CD4-positive, alpha-beta T cell (primary cell): ENCODE data around the gene WDR90. TPM values are rescaled to one million over a fixed set of nuclear protein-coding genes. Genes with fewer than 3 reads are reported as not detected.
A peak's percentile ranks its signal among the peaks of the same experiment; 100 is the strongest.

ENCODE experiments used
- ATAC-seq: fragments of 200-7000 bp; cut with Tn5 transposase; one replicate; pipeline ENCODE4 v1.10.0; 2022; ENCODE audit warnings: mild to moderate bottlenecking; ENCODE audit not compliant: poor library complexity
- CTCF ChIA-PET: fragments of 350-600 bp; sonication (Branson Sonifier 250); formaldehyde crosslinking; loops from one replicate; lab custom pipeline; 2021; ENCODE audit warnings: antibody characterized with exemption, inconsistent platforms; lab: Charles Lee
- POLR2A ChIA-PET: fragments of 350-600 bp; sonication (Branson Sonifier 250); formaldehyde crosslinking; loops from one replicate; lab custom pipeline; 2021; ENCODE audit warnings: antibody characterized with exemption, inconsistent platforms; lab: Charles Lee
- DNase-seq, 14 experiments: peaks; one replicate each; pipeline ENCODE4 v3.0.0-alpha.2; 2013 to 2020; ENCODE audit warnings: mixed read lengths in 2 of 14
- H3K27ac ChIP-seq, 2 donors: one replicate each; pipeline versions ENCODE4 v1.5.1 to v1.7.0; 2013; ENCODE audit warnings: low read length in 2 of 2, low read depth in 1 of 2, mild to moderate bottlenecking in 1 of 2
- H3K27me3 ChIP-seq, 2 experiments: 1 replicate in 1 of 2; 2 replicates in 1 of 2; pipeline versions ENCODE4 v1.6.1 to v1.7.0; 2013; ENCODE audit warnings: low read length in 2 of 2, control low read depth in 1 of 2, mild to moderate bottlenecking in 1 of 2, moderate library complexity in 1 of 2; ENCODE audit not compliant: insufficient read depth in 2 of 2, control insufficient read depth in 1 of 2
- H3K36me3 ChIP-seq: one replicate; pipeline ENCODE4 v1.6.1; 2013; ENCODE audit warnings: low read length, control low read depth; ENCODE audit not compliant: insufficient read depth
- H3K4me1 ChIP-seq: one replicate; pipeline ENCODE4 v1.6.1; 2013; ENCODE audit warnings: low read length, control low read depth; ENCODE audit not compliant: insufficient read depth
- H3K4me3 ChIP-seq: one replicate; pipeline ENCODE4 v1.5.1; 2013; ENCODE audit warnings: mild to moderate bottlenecking, low read length, moderate library complexity
- H3K9me3 ChIP-seq, 2 experiments: 1 replicate in 1 of 2; 2 replicates in 1 of 2; pipeline versions ENCODE4 v1.6.1 to v1.7.0; 2013; ENCODE audit warnings: low read length in 2 of 2, mild to moderate bottlenecking in 2 of 2, control low read depth in 1 of 2, moderate library complexity in 1 of 2; ENCODE audit not compliant: control insufficient read depth in 1 of 2, insufficient read depth in 1 of 2
- H3K27ac Mint-ChIP-seq: one replicate; pipeline ENCODE4 v1.8.0; 2020; ENCODE audit warnings: mixed read lengths
- H3K27me3 Mint-ChIP-seq: one replicate; pipeline ENCODE4 v1.8.0; 2021; ENCODE audit warnings: mixed read lengths
- H3K36me3 Mint-ChIP-seq: one replicate; pipeline ENCODE4 v1.8.0; 2021; ENCODE audit warnings: low read depth, mixed read lengths
- H3K4me1 Mint-ChIP-seq: one replicate; pipeline ENCODE4 v1.8.0; 2021; ENCODE audit warnings: low read depth, mixed read lengths
- H3K4me3 Mint-ChIP-seq: one replicate; pipeline ENCODE4 v1.8.0; 2020; ENCODE audit warnings: mild to moderate bottlenecking, mixed read lengths
- H3K9me3 Mint-ChIP-seq: one replicate; pipeline ENCODE4 v1.8.0; 2020; ENCODE audit warnings: mixed read lengths
- intact Hi-C, 2 experiments: fragments of 100-400 bp; cut with DNase I in 1 of 2; cut with micrococcal nuclease in 1 of 2; formaldehyde crosslinking; loops; one replicate each; pipeline versions ENCODE4 v1.15.1 to v1.9.0; 2023 to 2025; cut with DNase I, micrococcal nuclease
- total RNA-seq, 174 experiments: library from RNA in 2 of 174; stranded (reverse) in 2 of 174; gene quantifications; one replicate each; pipeline ENCODE4 v1.2.3 and lab custom pipeline; 2021 to 2026
- TF ChIP-seq, protein P1 (sequence below): fragments of 200-600 bp; IDR thresholded peaks from one replicate; pipeline ENCODE4 v1.8.0; 2022; ENCODE audit warnings: antibody characterized with exemption, mild to moderate bottlenecking

Gene WDR90
- total RNA-seq, 2 experiments from 2014 or later: 8.1 to 10.3 TPM

- no peaks in the 10 kb centered on the region for H3K27me3 ChIP-seq
- ChIA-PET CTCF (no interaction called here), POLR2A (interaction anchor here (1.0 kb wide), 2 partner anchors 24 to 52 kb away, joined by 3 to 4 read pairs; no protein-coding TSS in a partner anchor)
- peak overlapping the region; percentile 54 for H3K4me3 ChIP-seq
- Mint-ChIP-seq H3K36me3 (no peaks in the 10 kb centered on the region), H3K4me3 (peak overlapping the region; percentile 81), H3K27me3 (no peaks in the 10 kb centered on the region), H3K4me1 (no peaks in the 10 kb centered on the region), H3K27ac (no peak overlapping the region), H3K9me3 (no peaks in the 10 kb centered on the region)
- no peaks in the 10 kb centered on the region for H3K36me3 ChIP-seq
- peaks cover 0 to under 1% of the 10 kb centered on the region in 2 experiments for H3K9me3 ChIP-seq
- peaks cover 31% of the 10 kb centered on the region for H3K4me1 ChIP-seq
- intact Hi-C loops: no loop called here
- no peak overlapping the region for H3K27ac ChIP-seq
- ATAC-seq: no peak
- TF ChIP-seq, protein P1, sequence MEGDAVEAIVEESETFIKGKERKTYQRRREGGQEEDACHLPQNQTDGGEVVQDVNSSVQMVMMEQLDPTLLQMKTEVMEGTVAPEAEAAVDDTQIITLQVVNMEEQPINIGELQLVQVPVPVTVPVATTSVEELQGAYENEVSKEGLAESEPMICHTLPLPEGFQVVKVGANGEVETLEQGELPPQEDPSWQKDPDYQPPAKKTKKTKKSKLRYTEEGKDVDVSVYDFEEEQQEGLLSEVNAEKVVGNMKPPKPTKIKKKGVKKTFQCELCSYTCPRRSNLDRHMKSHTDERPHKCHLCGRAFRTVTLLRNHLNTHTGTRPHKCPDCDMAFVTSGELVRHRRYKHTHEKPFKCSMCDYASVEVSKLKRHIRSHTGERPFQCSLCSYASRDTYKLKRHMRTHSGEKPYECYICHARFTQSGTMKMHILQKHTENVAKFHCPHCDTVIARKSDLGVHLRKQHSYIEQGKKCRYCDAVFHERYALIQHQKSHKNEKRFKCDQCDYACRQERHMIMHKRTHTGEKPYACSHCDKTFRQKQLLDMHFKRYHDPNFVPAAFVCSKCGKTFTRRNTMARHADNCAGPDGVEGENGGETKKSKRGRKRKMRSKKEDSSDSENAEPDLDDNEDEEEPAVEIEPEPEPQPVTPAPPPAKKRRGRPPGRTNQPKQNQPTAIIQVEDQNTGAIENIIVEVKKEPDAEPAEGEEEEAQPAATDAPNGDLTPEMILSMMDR: no peak
- DNase-seq: no peak
Observed at GRCh38 chr16:643050-643368, 6.2 kb upstream of the WDR90 start.

- Histone ChIP-seq H3K4me3 (no peak overlapping the region), H3K27me3 (no peaks in the 10 kb centered on the region), H3K36me3 (no peaks in the 10 kb centered on the region), H3K27ac (no peak overlapping the region), H3K4me1 (peaks cover 41% of the 10 kb centered on the region), H3K9me3 (no peaks in the 10 kb centered on the region)
- Mint-ChIP-seq H3K4me3 (peak overlapping the region; percentile 81), H3K4me1 (no peaks in the 10 kb centered on the region), H3K9me3 (no peaks in the 10 kb centered on the region), H3K27ac (peak overlapping the region; percentile 30), H3K27me3 (no peaks in the 10 kb centered on the region), H3K36me3 (no peaks in the 10 kb centered on the region)
- DNase-seq (no peak), ATAC-seq (no peak)
- CTCF ChIA-PET: no interaction called here
- intact Hi-C loops: no loop called here
- TF ChIP-seq, protein P1: no peak
- POLR2A ChIA-PET: no interaction called here
Observed at GRCh38 chr16:644556-644955, 4.6 kb upstream of the WDR90 start.

DNA sequence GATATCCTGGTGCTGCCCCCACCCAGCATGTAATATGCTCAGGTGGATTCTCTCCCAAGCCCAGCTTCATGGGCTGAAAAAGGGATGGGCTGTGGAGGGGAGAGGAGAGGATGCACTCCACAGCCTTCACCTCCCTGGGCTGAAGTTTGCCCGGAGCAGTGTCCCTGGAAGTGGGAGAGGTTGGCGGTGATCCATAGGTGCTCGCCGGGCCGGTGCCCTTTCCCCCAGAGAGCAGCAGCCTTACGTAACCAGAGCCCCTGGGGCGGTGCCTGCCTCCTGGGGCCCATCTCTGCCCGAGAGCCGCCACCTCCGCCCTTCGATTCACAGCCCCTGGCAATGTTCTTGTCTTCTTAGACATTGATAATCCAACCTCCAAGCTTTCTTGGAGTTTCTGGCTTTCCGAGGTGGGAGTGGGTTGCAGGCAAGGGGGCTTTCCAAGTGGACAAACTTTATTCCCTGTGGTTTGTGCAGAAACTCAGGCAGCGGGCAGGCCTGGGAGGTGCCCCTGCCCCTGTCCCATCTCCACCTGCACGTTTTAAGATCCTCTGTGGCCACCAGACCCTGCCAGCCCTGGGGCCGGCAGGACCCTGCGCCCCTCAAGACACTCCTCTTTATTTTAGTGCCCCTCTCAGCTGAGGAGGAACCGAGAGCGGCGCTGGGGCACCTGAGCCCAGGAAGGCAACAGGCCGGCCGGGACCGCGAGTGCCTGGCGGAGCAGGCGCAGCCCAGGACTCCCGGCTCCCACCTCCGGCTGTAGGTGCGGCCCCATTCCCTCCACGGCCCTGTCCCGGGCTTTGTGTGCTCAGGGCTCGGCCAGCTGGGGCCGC is 3.1 kb upstream of the WDR90 start:
- H3K27ac ChIP-seq: no peak overlapping the region
- intact Hi-C loops: no loop called here
- Mint-ChIP-seq H3K4me1 (no peaks in the 10 kb centered on the region), H3K27ac (no peak overlapping the region), H3K4me3 (no peak overlapping the region), H3K36me3 (no peaks in the 10 kb centered on the region), H3K9me3 (no peaks in the 10 kb centered on the region), H3K27me3 (no peaks in the 10 kb centered on the region)
- CTCF ChIA-PET: no interaction called here
- ATAC-seq (no peak), DNase-seq (no peak)
- no peak overlapping the region for H3K4me3 ChIP-seq
- peaks cover 44% of the 10 kb centered on the region for H3K4me1 ChIP-seq
- TF ChIP-seq, protein P1: no peak
- H3K27me3 ChIP-seq: no peaks in the 10 kb centered on the region
- POLR2A ChIA-PET: no interaction called here
- no peaks in the 10 kb centered on the region for H3K36me3 ChIP-seq
- no peaks in the 10 kb centered on the region for H3K9me3 ChIP-seq
